ENCODE measurements around the gene FADS1.

DNA sequence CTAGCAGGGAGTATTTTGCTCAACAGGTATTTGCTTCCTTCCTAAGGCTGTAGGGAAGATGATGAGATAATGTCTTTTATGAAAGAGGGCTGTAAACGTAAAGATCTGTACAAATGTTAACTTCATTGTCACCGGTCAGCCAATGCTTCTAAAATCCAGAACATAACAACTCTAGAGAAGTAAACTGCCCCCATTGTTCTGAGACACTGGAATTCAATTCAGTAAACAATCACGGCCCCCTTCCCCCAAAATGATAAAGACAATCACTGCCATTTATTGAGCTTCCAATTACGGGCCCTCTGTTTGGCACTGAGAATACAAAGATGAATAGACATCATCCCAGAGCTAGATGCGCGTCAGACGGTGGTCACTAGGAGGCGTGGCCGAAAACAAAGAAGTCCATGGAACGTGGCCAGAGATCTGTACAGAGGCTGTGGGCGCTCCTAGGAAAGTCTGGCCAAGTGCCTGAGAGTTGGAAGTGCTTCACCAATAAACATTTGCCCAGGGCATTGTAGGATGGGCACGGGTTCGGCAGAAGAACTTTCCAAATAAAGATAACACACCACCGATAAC, 25.0 kb downstream of the FADS1 start:
- TF ChIP-seq, protein P1, sequence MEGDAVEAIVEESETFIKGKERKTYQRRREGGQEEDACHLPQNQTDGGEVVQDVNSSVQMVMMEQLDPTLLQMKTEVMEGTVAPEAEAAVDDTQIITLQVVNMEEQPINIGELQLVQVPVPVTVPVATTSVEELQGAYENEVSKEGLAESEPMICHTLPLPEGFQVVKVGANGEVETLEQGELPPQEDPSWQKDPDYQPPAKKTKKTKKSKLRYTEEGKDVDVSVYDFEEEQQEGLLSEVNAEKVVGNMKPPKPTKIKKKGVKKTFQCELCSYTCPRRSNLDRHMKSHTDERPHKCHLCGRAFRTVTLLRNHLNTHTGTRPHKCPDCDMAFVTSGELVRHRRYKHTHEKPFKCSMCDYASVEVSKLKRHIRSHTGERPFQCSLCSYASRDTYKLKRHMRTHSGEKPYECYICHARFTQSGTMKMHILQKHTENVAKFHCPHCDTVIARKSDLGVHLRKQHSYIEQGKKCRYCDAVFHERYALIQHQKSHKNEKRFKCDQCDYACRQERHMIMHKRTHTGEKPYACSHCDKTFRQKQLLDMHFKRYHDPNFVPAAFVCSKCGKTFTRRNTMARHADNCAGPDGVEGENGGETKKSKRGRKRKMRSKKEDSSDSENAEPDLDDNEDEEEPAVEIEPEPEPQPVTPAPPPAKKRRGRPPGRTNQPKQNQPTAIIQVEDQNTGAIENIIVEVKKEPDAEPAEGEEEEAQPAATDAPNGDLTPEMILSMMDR (conservative IDR thresholded peaks at IDR 0.05; ENCODE audit: low read length): peak; percentile 23; the same call in 1 of the 2 replicates
- TF ChIP-seq EZH2phosphoT487 (IDR thresholded peaks at IDR 0.05; ENCODE audit: borderline replicate concordance, low read depth, low read length): no peak

Data from OCI-LY7 (cell line).